WTC11 (cell line): ENCODE measurements around the gene ATP8B4. TPM values are rescaled to one million over a fixed set of nuclear protein-coding genes. Genes with fewer than 3 reads are reported as not detected.

Experiments
- ATAC-seq: fragments of 200-7000 bp; cut with Tn5 transposase; 2 replicates; pipeline ENCODE4 v1.10.0; 2021; ENCODE audit warnings: mild to moderate bottlenecking, moderate library complexity
- CTCF ChIA-PET: fragments of 300-600 bp; sonication (Branson Sonifier 250); formaldehyde crosslinking; loops from one replicate; lab custom pipeline; 2021; ENCODE audit warnings: antibody characterized with exemption; lab: Charles Lee
- POLR2A ChIA-PET: fragments of 350-600 bp; sonication (Branson Sonifier 250); formaldehyde crosslinking; loops from one replicate; lab custom pipeline; 2021; ENCODE audit warnings: antibody characterized with exemption; lab: Charles Lee
- DNase-seq: peaks from one replicate; pipeline ENCODE4 v3.0.0; 2021; ENCODE audit warnings: low spot score
- H3K27ac Mint-ChIP-seq: 2 replicates; pipeline ENCODE4 v1.8.0; 2021; ENCODE audit warnings: mixed read lengths
- H3K27me3 Mint-ChIP-seq: 2 replicates; pipeline ENCODE4 v1.8.0; 2021; ENCODE audit warnings: low read depth, mild to moderate bottlenecking, moderate library complexity, mixed read lengths
- H3K36me3 Mint-ChIP-seq: 2 replicates; pipeline ENCODE4 v1.8.0; 2021; ENCODE audit warnings: mixed read lengths
- H3K4me1 Mint-ChIP-seq: 2 replicates; pipeline ENCODE4 v1.8.0; 2022; ENCODE audit warnings: mixed read lengths
- H3K4me3 Mint-ChIP-seq: 2 replicates; pipeline ENCODE4 v1.8.0; 2021; ENCODE audit warnings: mild to moderate bottlenecking, moderate library complexity, mixed read lengths
- H3K9me3 Mint-ChIP-seq: 2 replicates; pipeline ENCODE4 v1.8.0; 2021; ENCODE audit warnings: mixed read lengths
- AFF4 ChIP-seq: sonication (generic); formaldehyde crosslinking; IDR thresholded peaks from 2 replicates; pipeline ENCODE4 v1.8.1; 2023; ENCODE audit warnings: mild to moderate bottlenecking, missing genetic modification reagents, borderline replicate concordance
- ATF2 ChIP-seq: sonication (generic); formaldehyde crosslinking; IDR thresholded peaks from 2 replicates; pipeline ENCODE4 v1.8.1; 2022; ENCODE audit warnings: low read depth, missing genetic modification reagents, borderline replicate concordance
- EMX1 ChIP-seq: fragments of 250-450 bp; sonication (Bioruptor Pico); IDR thresholded peaks from 2 replicates; pipeline ENCODE4 v1.8.0; 2021; ENCODE audit warnings: mild to moderate bottlenecking
- ETV6 ChIP-seq: sonication (generic); formaldehyde crosslinking; IDR thresholded peaks from 2 replicates; pipeline ENCODE4 v1.8.1; 2022; ENCODE audit warnings: mild to moderate bottlenecking, missing genetic modification reagents
- FOXK1 ChIP-seq: sonication (generic); formaldehyde crosslinking; IDR thresholded peaks from 2 replicates; pipeline ENCODE4 v1.8.0; 2022; ENCODE audit warnings: mild to moderate bottlenecking, moderate library complexity, missing genetic modification reagents
- GTF2I ChIP-seq: fragments of 250-450 bp; sonication (Bioruptor Pico); conservative IDR thresholded peaks from 2 replicates; pipeline ENCODE4 v1.4.0; 2021; ENCODE audit warnings: mild to moderate bottlenecking
- IRF1 ChIP-seq: sonication (generic); formaldehyde crosslinking; IDR thresholded peaks from 2 replicates; pipeline ENCODE4 v1.8.0; 2023; ENCODE audit warnings: missing genetic modification reagents
- IRF2 ChIP-seq: sonication (generic); formaldehyde crosslinking; IDR thresholded peaks from 2 replicates; pipeline ENCODE4 v1.8.0; 2022; ENCODE audit warnings: low read depth, missing genetic modification reagents, borderline replicate concordance
- JAZF1 ChIP-seq: fragments of 250-450 bp; sonication (Bioruptor Pico); IDR thresholded peaks from 2 replicates; pipeline ENCODE4 v1.9.0; 2021; ENCODE audit warnings: moderate library complexity, mild to moderate bottlenecking, inconsistent platforms
- NFE2L1 ChIP-seq: sonication (generic); formaldehyde crosslinking; IDR thresholded peaks from 2 replicates; pipeline ENCODE4 v1.8.1; 2023; ENCODE audit warnings: missing genetic modification reagents
- PRRX2 ChIP-seq: fragments of 250-450 bp; sonication (Bioruptor Pico); IDR thresholded peaks from 2 replicates; pipeline ENCODE4 v1.8.0; 2021; ENCODE audit warnings: mild to moderate bottlenecking
- TCF7 ChIP-seq: sonication (generic); formaldehyde crosslinking; IDR thresholded peaks from 2 replicates; pipeline ENCODE4 v1.8.0; 2022; ENCODE audit warnings: mild to moderate bottlenecking, low read depth, missing genetic modification reagents, moderate library complexity
- ZNF138 ChIP-seq: sonication (generic); formaldehyde crosslinking; conservative IDR thresholded peaks from 2 replicates; pipeline ENCODE4 v1.8.1; 2022; ENCODE audit warnings: mild to moderate bottlenecking, moderate library complexity, missing genetic modification reagents
- ZNF232 ChIP-seq: sonication (generic); formaldehyde crosslinking; IDR thresholded peaks from 2 replicates; pipeline ENCODE4 v1.8.0; 2022; ENCODE audit warnings: mild to moderate bottlenecking, missing genetic modification reagents
- ZSCAN18 ChIP-seq: fragments of 250-450 bp; sonication (Bioruptor Pico); IDR thresholded peaks from 2 replicates; pipeline ENCODE4 v2.1.2; 2022; ENCODE audit warnings: mild to moderate bottlenecking, moderate library complexity
- total RNA-seq: library from RNA; stranded (reverse); gene quantifications from 3 replicates; pipeline ENCODE4 v1.2.3, GENCODE V29; 2021
- TF ChIP-seq, protein P1 (sequence below): sonication (generic); formaldehyde crosslinking; IDR thresholded peaks from 2 replicates; pipeline ENCODE4 v1.8.0; 2022; ENCODE audit warnings: missing genetic modification reagents
- TF ChIP-seq, protein P2 (sequence below): sonication (generic); formaldehyde crosslinking; IDR thresholded peaks from 2 replicates; pipeline ENCODE4 v1.8.1; 2022; ENCODE audit warnings: missing genetic modification reagents, borderline replicate concordance
- TF ChIP-seq, protein P3 (sequence below): fragments of 200-600 bp; IDR thresholded peaks from 2 replicates; pipeline ENCODE4 v1.8.0; 2022; ENCODE audit warnings: antibody characterized with exemption
- TF ChIP-seq, protein P4 (sequence below): fragments of 250-450 bp; sonication (Bioruptor Pico); IDR thresholded peaks from 2 replicates; pipeline ENCODE4 v1.9.0; 2021; ENCODE audit warnings: mild to moderate bottlenecking

ATP8B4 gene
- total RNA-seq, 1 experiment from 2014 or later = 0.37 TPM

DNA sequence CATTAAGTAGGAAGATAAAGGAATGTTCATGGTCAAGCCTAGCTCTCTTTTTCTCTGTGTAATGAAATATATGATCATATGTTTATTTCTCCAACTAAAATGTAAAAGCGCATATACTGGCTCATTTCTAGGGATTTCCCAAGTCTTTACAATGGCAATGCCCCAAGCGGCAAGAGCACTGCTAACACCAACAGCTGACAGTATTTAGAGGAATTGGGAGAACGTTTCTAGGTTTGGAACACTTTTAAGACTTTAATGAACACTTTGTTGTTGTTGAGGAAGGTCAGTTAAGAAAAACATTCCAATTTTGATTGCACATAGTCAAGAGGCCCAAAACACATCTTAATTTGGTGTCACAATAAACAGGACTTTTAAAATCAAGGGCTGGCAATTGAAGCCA lies 132.7 kb downstream of the ATP8B4 start (continued):
- TF ChIP-seq, protein P1, sequence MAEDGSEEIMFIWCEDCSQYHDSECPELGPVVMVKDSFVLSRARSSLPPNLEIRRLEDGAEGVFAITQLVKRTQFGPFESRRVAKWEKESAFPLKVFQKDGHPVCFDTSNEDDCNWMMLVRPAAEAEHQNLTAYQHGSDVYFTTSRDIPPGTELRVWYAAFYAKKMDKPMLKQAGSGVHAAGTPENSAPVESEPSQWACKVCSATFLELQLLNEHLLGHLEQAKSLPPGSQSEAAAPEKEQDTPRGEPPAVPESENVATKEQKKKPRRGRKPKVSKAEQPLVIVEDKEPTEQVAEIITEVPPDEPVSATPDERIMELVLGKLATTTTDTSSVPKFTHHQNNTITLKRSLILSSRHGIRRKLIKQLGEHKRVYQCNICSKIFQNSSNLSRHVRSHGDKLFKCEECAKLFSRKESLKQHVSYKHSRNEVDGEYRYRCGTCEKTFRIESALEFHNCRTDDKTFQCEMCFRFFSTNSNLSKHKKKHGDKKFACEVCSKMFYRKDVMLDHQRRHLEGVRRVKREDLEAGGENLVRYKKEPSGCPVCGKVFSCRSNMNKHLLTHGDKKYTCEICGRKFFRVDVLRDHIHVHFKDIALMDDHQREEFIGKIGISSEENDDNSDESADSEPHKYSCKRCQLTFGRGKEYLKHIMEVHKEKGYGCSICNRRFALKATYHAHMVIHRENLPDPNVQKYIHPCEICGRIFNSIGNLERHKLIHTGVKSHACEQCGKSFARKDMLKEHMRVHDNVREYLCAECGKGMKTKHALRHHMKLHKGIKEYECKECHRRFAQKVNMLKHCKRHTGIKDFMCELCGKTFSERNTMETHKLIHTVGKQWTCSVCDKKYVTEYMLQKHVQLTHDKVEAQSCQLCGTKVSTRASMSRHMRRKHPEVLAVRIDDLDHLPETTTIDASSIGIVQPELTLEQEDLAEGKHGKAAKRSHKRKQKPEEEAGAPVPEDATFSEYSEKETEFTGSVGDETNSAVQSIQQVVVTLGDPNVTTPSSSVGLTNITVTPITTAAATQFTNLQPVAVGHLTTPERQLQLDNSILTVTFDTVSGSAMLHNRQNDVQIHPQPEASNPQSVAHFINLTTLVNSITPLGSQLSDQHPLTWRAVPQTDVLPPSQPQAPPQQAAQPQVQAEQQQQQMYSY = no peak
- no peak for TF ChIP-seq GTF2I (CRISPR knock-in tag)
- TF ChIP-seq ZSCAN18 = no peak
- no peak for TF ChIP-seq FOXK1 (CRISPR knock-in tag)
- no peak for TF ChIP-seq PRRX2 (CRISPR knock-in tag)
- no peak for TF ChIP-seq TCF7 (CRISPR knock-in tag)
- no peak for TF ChIP-seq IRF2

DNA sequence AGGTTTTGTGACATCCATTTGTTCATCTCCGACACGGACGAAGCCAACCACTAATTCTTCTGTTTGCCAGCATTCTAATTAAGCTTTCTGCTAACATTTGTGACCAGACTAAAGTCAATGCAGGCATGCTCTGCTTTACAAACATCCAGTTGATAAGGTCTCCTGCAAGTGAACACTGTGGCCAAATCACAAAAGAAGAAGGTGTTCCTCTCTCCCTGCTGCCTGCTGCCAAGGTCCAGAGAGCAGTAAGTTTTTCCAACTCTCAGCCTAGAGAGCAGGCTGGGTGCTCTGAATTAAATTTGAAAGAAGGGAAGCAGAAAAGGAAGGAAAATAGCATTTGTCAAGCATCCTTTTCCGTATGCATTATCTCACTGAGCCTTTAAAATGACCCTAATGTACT lies 133.6 kb downstream of the ATP8B4 start:
- H3K4me1 Mint-ChIP-seq = no peaks in the 10 kb centered on the region
- no peaks in the 10 kb centered on the region for H3K27me3 Mint-ChIP-seq
- DNase-seq (no peak), ATAC-seq (no peak)
- no peak overlapping the region for H3K27ac Mint-ChIP-seq
- POLR2A ChIA-PET = no interaction called here
- TF ChIP-seq ATF2 (CRISPR knock-in tag) (no peak), EMX1 (CRISPR knock-in tag) (no peak), IRF1 (CRISPR knock-in tag) (no peak), ZNF138 (CRISPR knock-in tag) (no peak), JAZF1 (CRISPR knock-in tag) (no peak), IRF2 (no peak), ZNF232 (CRISPR knock-in tag) (no peak), AFF4 (CRISPR knock-in tag) (no peak), ETV6 (CRISPR knock-in tag) (no peak), NFE2L1 (CRISPR knock-in tag) (no peak)
- TF ChIP-seq, protein P2, sequence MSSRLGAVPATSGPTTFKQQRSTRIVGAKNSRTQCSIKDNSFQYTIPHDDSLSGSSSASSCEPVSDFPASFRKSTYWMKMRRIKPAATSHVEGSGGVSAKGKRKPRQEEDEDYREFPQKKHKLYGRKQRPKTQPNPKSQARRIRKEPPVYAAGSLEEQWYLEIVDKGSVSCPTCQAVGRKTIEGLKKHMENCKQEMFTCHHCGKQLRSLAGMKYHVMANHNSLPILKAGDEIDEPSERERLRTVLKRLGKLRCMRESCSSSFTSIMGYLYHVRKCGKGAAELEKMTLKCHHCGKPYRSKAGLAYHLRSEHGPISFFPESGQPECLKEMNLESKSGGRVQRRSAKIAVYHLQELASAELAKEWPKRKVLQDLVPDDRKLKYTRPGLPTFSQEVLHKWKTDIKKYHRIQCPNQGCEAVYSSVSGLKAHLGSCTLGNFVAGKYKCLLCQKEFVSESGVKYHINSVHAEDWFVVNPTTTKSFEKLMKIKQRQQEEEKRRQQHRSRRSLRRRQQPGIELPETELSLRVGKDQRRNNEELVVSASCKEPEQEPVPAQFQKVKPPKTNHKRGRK (CRISPR knock-in tag) = no peak
- TF ChIP-seq, protein P3, sequence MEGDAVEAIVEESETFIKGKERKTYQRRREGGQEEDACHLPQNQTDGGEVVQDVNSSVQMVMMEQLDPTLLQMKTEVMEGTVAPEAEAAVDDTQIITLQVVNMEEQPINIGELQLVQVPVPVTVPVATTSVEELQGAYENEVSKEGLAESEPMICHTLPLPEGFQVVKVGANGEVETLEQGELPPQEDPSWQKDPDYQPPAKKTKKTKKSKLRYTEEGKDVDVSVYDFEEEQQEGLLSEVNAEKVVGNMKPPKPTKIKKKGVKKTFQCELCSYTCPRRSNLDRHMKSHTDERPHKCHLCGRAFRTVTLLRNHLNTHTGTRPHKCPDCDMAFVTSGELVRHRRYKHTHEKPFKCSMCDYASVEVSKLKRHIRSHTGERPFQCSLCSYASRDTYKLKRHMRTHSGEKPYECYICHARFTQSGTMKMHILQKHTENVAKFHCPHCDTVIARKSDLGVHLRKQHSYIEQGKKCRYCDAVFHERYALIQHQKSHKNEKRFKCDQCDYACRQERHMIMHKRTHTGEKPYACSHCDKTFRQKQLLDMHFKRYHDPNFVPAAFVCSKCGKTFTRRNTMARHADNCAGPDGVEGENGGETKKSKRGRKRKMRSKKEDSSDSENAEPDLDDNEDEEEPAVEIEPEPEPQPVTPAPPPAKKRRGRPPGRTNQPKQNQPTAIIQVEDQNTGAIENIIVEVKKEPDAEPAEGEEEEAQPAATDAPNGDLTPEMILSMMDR = no peak
- TF ChIP-seq, protein P4, sequence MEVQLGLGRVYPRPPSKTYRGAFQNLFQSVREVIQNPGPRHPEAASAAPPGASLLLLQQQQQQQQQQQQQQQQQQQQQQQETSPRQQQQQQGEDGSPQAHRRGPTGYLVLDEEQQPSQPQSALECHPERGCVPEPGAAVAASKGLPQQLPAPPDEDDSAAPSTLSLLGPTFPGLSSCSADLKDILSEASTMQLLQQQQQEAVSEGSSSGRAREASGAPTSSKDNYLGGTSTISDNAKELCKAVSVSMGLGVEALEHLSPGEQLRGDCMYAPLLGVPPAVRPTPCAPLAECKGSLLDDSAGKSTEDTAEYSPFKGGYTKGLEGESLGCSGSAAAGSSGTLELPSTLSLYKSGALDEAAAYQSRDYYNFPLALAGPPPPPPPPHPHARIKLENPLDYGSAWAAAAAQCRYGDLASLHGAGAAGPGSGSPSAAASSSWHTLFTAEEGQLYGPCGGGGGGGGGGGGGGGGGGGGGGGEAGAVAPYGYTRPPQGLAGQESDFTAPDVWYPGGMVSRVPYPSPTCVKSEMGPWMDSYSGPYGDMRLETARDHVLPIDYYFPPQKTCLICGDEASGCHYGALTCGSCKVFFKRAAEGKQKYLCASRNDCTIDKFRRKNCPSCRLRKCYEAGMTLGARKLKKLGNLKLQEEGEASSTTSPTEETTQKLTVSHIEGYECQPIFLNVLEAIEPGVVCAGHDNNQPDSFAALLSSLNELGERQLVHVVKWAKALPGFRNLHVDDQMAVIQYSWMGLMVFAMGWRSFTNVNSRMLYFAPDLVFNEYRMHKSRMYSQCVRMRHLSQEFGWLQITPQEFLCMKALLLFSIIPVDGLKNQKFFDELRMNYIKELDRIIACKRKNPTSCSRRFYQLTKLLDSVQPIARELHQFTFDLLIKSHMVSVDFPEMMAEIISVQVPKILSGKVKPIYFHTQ (CRISPR knock-in tag) = no peak
- CTCF ChIA-PET = no interaction called here
- no peaks in the 10 kb centered on the region for H3K9me3 Mint-ChIP-seq
- H3K4me3 Mint-ChIP-seq = no peak overlapping the region
- H3K36me3 Mint-ChIP-seq = no peaks in the 10 kb centered on the region
